HG02763 (cell line): ENCODE measurements around the gene TMBIM6.
"Not testable (repeated sequence)": the region's sequence is repeated elsewhere in the genome, so short reads cannot be mapped to it uniquely, and the experiment has no call there.

Experiments
- ATAC-seq: cut with Tn5 transposase; IDR thresholded peaks from one replicate; pipeline ENCODE4 v1.9.1; 2021; ENCODE audit warnings: mild to moderate bottlenecking, moderate library complexity; ENCODE audit not compliant: unreplicated experiment

The TMBIM6 gene

DNA sequence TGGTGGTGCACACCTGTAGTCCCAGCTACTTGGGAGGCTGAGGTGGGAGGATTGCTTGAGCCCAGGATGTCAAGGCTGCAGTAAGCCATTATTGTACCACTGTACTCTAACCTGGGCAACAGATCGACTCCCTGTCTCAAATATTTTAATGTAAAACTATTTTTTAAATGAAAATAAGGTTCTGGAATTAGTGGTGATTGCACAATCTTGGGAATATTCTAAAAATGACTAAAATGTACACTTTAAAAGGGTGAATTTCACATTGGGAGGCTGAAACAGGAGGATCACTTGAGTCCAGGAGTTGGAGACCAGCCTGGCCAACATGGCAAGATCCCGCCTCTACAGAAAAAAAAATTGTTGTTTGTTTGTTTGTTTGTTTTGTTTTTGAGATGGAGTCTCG lies 12.9 kb upstream of the TMBIM6 start:
- ATAC-seq: no peak

- no peak for ATAC-seq
These were observed 11.3 kb upstream of the TMBIM6 start for GRCh38 chr12:49730050-49730449.

- no peak for ATAC-seq
These were observed 10.7 kb upstream of the TMBIM6 start for GRCh38 chr12:49730568-49731101.

GRCh38 chr12:49733219-49734017 lies 7.9 kb upstream of the TMBIM6 start:
- ATAC-seq: no peak

GRCh38 chr12:49734900-49735299 lies 6.5 kb upstream of the TMBIM6 start:
- not testable (repeated sequence) for ATAC-seq

- ATAC-seq: not testable (repeated sequence)
These were observed 2.6 kb upstream of the TMBIM6 start for GRCh38 chr12:49738721-49739120.

- ATAC-seq: not testable (repeated sequence)
These were observed 1.1 kb upstream of the TMBIM6 start for GRCh38 chr12:49740277-49740676.

DNA sequence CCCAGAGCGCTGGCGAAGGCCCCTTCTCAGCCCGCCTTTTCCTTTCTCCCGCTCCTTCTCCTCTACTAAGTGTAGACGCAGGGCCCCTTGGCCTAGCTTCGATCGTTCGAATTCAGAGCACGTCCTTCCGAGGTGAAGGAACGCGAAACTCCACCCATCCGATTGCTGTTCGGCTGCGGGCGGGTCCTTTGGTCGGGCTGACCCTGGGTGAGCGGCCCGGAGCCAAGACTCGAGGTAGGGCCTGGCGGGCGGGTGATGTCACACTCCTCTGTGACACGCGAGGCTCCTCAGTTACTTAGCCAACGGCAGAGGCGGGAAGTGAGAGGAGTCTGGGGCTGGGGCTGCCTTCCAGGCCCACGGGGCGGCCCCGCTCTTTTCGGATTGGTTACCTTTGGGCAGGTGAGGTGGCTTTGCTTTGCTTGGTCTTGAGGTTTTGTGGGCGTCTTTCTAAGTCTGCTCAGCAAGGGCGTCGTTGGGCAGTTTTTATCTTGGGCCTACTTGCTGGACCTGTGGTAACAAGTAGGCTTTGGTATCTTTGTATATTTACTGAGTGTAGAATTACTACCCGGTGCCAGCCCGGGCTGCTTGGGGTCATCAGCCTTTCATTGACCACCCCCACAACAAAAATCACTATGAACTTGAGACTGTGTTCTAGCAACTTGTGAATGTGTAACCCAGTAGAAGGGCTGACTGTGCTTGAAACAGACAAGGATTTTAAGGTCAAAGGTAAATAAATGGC lies 694 bp downstream of the TMBIM6 start:
- ATAC-seq: peak; percentile 50

DNA sequence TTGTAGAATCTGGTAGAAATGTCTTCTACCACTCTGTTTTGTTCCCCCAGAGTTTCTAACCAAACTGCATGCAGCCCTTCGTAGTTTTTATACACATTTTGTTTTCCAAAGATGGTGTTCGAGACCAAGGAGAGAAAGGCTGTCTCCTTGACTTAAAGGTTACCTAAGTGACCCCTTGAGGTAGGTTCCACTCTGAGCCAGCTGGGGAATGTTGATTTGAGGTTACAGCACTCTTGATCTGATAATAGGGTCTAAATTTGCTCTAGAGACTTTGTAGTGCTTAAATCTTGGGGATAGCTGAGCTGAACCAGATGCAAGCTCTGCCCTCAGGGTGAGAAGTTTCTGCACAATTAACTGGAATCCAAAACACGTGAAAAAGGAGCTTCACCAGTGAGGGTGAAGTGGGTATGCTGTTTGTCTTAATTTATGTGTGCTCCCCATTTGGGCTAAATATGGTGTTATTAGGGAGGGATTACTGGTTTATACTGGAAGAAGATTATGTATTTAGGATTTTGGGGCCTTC lies 3.1 kb downstream of the TMBIM6 start:
- no peak for ATAC-seq

DNA sequence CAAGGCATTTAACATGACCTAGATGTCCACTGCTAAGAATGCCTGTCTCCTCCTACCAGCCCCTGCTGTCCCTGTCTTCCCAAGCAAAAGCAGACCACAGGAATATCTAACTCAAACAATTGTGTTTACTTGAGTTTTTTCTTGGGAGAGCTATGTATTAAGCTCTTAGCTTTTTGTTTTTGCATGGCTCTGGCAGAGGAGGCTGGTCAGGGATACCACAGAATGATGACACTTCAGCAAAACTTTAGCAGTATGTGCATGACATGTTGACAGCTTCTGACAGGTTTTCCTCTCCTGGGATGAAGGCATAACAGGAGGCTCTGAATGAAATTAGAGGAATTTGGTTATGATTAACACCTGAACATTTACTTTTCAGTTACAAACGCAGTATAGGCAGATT lies 6.9 kb downstream of the TMBIM6 start:
- ATAC-seq: no peak

DNA sequence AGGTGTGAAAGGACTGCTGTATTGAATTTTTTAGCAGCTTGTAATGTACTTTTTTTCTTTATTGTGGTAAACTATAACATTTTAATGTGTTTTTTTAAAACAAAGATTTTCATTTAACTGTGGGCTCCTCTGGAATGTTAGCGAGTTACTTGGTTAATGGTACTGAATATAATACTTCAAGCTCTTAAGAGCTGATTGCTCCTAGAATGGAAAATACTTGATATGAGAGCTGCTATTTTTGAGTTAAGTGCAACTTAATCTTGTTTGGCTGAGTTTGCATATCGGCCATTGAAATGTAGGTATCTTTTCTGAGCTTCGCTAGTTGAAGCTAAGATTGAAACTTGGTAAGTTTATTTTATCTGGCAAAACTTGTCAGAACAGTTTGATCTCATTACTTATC lies 7.4 kb downstream of the TMBIM6 start:
- no peak for ATAC-seq

DNA sequence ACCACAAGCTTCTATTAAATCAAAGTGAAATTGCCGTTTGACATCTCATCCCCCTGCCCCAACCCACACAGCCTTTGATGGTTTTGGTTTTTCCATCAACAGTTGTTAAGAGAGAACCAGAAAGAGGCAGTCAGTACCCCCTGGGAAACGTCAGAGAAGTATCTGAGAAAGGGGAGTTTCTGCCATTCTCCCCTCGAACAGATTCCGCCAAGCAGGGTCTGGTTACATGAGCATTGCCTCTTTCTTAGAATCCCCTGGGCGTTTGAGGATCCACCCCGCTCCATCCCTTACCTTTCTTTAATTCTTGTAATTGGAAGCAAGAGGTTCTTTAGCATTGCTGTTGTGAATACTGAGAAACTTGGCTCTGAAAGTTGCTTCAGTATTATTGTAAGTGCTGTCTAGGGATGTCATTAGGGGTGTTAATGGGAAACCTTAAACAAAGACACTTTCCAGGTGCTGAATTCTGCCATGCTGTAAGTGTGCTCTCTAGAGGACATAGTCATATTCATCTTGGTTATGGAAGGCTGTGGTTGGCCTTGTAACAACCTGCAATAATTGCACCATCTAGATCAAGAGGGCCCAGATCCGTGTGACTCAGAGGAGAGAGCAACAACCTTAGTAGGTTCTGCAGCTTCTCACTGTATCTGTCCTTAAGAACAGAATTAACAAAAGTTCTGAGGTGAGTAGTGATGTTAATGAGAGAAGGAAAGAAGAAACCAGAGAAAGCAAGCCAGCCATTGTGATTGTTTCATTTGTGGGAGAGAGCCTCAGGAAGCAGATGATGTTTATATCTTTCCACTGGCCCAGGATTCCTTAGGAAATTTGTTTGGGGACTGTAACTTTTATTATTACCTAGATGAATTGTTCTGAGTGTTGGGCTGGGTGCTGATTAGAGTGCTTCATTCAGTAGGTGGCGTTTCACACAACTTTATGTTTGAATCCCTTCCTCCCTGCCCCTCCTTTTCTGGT lies 9.0 kb downstream of the TMBIM6 start:
- no peak for ATAC-seq

- ATAC-seq: no peak
These were observed 9.6 kb downstream of the TMBIM6 start for GRCh38 chr12:49750996-49751393.

- no peak for ATAC-seq
These were observed 20.5 kb downstream of the TMBIM6 start for GRCh38 chr12:49761677-49762467.

GRCh38 chr12:49762468-49762847 lies 21.1 kb downstream of the TMBIM6 start:
- no peak for ATAC-seq

DNA sequence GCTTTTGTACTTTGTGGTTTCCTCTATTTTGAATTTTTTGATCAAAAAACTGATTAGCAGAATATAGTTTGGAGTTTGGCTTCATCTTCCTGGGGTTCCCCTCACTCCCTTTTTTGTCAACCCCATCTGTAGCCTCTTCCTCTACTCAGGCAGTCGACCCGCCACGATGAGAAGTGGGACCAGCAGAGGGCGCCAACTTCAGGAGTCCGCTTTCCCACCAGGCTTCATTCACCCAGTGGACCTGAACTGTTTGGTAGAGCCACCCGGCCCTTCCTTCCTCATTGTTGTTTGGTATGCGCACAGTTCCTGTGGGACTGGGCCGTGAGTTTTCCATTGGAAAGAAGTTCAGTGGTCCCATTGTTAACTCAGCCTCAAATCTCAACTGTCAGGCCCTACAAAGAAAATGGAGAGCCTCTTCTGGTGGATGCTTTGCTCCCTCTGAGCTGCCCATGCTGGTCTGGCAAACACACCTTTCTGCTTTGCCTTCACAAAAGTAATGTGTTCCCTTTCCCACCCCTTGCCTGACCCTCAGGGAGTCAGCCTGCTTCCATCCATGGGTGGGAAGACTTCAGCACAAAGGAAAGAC lies 21.7 kb downstream of the TMBIM6 start:
- no peak for ATAC-seq

- ATAC-seq: no peak
These were observed 22.8 kb downstream of the TMBIM6 start for GRCh38 chr12:49764126-49764525.

GRCh38 chr12:49766115-49766455 lies 24.7 kb downstream of the TMBIM6 start:
- ATAC-seq: no peak

- ATAC-seq: no peak
These were observed 26.0 kb downstream of the TMBIM6 start for GRCh38 chr12:49767333-49767732.

DNA sequence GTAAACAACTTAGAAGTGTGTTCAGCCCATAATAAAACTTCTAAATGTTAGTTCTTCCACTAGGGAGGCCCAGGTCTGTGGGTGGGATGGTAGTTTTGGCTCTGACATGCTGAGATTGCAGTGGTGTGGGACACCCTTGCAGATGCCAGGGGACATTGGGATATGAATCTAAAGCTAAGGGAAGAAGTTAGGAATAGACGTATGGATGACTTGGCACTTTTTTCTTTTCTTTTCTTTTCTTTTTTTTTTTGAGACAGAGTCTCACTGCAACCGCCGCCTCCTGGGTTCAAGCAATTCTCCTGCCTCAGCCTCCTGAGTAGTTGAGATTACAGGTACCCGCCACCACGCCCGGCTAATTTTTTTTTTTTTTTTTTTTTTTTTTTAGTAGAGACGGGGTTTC lies 31.7 kb downstream of the TMBIM6 start:
- ATAC-seq: not testable (repeated sequence)
